GM13976 (cell line): ENCODE data around the gene SLC25A33.

Source experiments
- DNase-seq: peaks from one replicate; pipeline ENCODE4 v3.0.0; 2012; ENCODE audit warnings: low spot score
- in situ Hi-C: fragments of 300-500 bp; cut with MboI; formaldehyde crosslinking; loops from one replicate; pipeline ENCODE4 v1.12.0; 2022; ENCODE audit warnings: low sequenced_read_pairs, mixed read lengths, inconsistent platforms; ENCODE audit not compliant: unreplicated experiment
- TF ChIP-seq, protein P1 (sequence below): IDR thresholded peaks from 2 replicates; pipeline ENCODE4 v1.5.1; 2012; ENCODE audit warnings: borderline replicate concordance, mild to moderate bottlenecking; ENCODE audit not compliant: insufficient read depth; ENCODE audit errors: extremely low read depth, missing control alignments, control extremely low read depth

SLC25A33 gene

DNA sequence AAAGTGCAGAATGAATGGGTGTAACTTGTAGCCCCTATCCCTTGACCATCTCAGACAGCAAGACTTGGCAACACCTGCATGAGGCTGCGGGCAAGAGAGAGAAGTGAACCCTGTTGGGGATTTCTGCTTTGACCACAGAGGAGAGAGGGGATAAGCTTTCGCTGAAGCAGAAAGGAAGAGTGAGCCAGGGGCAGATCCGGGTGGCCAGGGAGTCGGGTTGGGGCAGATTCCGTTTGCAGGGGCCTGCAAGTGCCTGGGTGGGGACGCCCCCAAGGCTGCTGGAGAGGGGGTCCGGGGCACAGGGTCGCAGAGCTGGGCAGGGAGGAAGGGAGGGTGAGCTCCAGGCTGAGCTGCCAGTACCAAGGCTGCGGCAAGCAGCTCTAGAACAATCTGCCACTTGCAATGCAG lies 86.9 kb downstream of the SLC25A33 start:
- in situ Hi-C loops: no loop called here
- DNase-seq: peak; percentile 80
- TF ChIP-seq, protein P1, sequence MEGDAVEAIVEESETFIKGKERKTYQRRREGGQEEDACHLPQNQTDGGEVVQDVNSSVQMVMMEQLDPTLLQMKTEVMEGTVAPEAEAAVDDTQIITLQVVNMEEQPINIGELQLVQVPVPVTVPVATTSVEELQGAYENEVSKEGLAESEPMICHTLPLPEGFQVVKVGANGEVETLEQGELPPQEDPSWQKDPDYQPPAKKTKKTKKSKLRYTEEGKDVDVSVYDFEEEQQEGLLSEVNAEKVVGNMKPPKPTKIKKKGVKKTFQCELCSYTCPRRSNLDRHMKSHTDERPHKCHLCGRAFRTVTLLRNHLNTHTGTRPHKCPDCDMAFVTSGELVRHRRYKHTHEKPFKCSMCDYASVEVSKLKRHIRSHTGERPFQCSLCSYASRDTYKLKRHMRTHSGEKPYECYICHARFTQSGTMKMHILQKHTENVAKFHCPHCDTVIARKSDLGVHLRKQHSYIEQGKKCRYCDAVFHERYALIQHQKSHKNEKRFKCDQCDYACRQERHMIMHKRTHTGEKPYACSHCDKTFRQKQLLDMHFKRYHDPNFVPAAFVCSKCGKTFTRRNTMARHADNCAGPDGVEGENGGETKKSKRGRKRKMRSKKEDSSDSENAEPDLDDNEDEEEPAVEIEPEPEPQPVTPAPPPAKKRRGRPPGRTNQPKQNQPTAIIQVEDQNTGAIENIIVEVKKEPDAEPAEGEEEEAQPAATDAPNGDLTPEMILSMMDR: no peak

DNA sequence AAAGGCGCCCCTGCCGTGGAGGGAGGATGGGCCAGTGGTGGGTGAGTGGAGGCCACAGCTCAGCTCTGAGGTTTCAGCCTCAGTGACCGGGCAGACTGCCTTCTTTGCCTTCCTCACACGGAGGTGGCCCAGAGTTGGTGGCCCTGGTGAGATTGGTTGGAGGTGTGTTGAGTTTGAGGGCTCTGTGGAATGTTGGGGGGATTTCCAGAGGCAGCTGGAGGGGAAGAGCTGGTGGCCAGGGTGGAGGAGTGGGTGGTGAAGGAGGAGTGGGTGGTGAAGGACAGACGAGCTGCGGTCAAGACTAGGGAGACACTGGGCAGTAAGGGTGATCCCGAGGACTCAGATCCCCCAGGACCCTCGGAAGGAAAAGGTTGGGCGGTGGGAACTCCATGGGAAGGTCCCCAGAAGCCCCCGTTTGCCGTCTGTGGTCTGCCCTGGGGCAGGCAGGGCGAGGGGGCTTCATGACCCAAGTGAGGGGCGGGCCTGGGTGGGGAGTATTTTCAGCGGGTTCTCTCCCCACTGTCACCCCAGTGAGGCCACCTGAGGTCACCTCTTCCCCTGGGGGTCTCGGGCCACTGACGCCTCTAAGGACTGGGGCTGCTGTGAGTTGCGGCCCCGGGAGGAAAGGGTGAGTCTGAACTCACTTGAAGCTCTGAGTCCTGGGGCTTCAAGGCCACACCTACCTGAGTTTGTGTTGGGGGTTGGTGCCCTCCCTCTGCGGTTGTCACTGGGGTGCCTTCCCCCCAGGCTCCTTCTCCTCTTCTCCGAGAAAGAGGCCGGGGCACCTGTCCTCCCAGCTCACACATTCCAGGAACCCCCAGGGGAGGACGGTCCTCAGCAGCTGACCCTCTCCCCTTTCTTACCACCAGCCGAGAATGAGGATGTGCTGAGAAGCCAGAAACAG lies 89.5 kb downstream of the SLC25A33 start:
- peak; percentile 85 for DNase-seq
- in situ Hi-C loops: no loop called here
- TF ChIP-seq, protein P1: no peak

DNA sequence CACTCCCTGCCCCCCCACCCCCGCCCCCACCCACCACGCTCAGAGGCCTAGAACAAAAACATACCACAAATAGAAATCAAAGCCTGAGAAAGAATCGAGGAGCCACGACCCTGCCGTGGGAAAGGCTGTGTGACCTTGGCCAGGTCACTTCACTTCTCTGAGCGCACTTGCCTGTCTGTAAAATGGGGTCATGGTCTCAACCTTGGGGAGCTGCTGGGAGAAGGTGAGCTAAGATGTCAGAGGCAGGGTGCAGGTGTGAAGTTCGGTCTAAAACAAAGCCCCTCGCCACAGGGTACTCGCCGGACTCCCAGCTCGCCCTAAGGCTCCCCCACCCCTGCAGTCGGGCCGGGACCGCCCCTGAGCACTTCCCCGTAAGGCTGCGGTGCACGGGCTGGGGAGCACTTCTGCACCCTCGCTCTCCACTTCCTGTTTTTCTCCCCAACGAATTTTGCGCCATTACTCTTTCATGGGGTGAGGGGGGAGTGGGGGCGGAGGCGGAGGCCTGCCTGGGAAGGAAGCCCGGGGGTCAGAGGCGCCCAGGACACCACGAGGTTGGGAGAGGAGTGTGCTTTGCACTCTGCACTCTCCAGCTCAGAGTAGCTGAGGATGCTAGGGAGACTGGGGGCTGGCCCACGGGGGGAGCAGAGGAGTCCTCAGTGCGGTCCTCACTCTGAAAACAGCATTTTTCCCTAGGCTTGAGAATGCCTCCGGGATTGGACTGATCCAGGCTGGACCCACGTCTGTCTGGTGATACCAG lies 90.4 kb downstream of the SLC25A33 start:
- peak; percentile 83 for DNase-seq
- TF ChIP-seq, protein P1: no peak
- in situ Hi-C loops: no loop called here

DNA sequence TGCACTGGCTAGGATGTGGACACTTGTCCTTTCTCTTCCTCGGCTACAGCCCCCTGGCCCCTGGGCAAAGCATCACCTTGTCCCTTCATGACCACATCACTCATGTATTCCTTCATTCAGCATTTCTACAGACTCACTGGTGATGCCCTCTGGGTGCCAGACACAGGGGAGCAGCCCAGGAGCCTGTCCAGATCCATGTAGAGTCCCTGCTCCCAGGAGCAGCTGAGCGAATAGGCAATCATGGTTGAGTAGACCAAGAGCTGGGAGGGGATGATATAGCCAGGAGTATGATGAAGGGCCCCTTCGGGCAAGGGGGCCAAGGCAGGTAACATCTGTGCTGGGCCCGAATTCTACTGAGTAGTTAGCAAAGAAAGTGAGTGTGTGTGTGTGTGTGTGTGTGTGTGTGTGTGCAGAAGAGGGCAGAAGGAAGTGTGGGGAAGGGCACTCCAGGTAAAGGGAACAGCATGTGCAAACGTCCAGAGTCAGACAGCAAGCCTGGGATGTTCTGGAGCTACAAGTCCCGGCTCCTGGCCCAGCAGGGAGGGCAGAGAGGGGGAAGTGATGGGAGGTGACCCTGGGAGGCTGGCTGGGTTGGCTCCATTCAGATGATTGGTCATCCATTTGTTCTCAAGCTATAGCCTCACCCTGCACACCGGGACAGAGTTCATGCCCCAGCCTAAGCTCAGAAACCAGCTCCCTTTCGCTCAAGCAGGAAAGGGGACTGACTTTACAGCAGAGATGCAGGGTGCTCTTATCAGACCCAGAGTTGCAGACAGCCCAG lies 91.3 kb downstream of the SLC25A33 start:
- TF ChIP-seq, protein P1: no peak
- no peak for DNase-seq
- in situ Hi-C loops: no loop called here

DNA sequence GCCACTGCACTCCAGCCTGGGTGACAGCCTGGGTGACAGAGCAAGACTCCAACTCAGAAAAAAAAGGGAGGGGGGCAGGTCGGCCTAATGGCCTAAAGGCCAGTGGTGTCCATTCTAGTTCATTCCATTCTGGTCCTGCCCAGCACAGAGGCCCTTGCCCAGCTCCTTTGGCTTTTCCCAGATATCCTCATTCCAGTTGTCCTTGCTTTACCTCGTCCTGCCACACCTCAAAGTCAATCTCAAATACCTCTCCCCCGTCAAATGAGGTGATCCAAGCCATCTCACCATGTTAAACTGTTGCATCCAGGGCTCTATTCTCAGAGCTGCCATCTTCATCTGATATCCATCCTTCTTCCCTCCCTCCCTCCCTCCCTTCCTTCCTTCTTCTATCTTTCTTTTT lies 92.3 kb downstream of the SLC25A33 start:
- no peak for DNase-seq
- TF ChIP-seq, protein P1: no peak
- in situ Hi-C loops: no loop called here

DNA sequence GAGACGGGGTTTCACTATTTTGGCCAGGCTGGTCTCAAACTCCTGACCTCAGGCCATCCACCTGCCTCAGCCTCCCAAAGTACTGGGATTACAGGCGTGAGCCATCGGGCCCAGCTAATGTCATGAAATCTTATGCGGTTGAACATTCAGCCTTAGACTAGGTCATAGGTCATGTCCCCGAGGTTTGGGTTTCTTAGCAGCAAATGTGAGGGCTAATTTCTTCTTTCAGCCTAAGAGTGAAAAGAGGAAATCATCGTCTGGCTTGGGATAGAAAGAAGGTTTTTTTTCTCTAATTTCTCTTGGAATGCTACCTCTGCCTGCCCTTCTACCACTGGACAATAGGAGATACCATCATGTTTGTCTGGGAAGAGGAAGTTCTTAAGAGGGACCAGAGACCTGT lies 94.2 kb downstream of the SLC25A33 start:
- no peak for DNase-seq
- TF ChIP-seq, protein P1: no peak
- in situ Hi-C loops: no loop called here
